Skin epidermis (tissue), 12 donors: ENCODE results near the gene GFI1B.
"Not testable (repeated sequence)": the region's sequence is repeated elsewhere in the genome, so short reads cannot be mapped to it uniquely, and the experiment has no call there.

Source experiments
- H3K27ac ChIP-seq, 21 experiments: fragments of 200-600 bp; sonication (generic) in 11 of 21; one replicate each; pipeline ENCODE4 v1.5.0; 2020; ENCODE audit warnings: mild to moderate bottlenecking in 3 of 21, inconsistent platforms in 2 of 21, moderate library complexity in 2 of 21
- H3K4me3 ChIP-seq, 7 experiments: fragments of 200-600 bp; sonication (generic) in 2 of 7; one replicate each; pipeline ENCODE4 v1.5.0; 2020; ENCODE audit warnings: inconsistent platforms in 2 of 7, mild to moderate bottlenecking in 2 of 7, moderate library complexity in 1 of 7

GFI1B gene

DNA sequence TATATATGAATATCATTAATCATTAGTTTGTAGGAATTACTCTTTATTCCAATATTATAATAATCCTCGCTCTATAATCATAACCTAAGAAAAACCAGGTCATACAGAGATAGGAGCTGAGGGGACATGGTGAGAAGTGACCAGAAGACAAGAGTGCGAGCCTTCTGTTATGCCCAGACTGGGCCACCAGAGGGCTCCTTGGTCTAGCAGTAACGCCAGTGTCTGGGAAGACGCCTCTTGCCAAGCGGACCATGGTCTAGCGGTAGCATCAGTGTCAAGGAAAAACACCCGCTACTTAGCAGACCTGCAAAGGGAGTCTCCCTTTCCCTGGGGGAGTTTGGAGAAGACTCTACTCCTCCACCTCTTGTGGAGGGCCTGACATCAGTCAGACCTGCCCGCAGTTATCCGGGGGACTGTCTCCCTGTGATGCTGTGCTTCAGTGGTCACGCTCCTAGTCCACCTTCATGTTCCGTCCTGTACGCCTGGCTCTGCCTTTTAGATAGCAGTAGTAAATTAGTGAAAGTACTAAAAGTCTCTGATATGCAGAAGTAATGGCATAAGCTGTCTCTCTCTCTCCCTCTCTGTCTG, 62.5 kb downstream of the GFI1B start:
- H3K27ac ChIP-seq, H3K4me3 ChIP-seq: not testable (repeated sequence)
